ENCODE measurements around the gene SMIM44.

SMIM44 gene

GRCh38 chr19:3524078-3524842, 41.0 kb upstream of the SMIM44 start:
- ChIA-PET CTCF (interaction anchor here (1.3 kb wide), 1 partner anchor 21 kb away, joined by 5 read pairs; no protein-coding TSS in a partner anchor), POLR2A (no interaction called here)
- no peak overlapping the region for H3K4me3 ChIP-seq (ENCODE audit: low read depth, low read length)
- TF ChIP-seq, protein P1, sequence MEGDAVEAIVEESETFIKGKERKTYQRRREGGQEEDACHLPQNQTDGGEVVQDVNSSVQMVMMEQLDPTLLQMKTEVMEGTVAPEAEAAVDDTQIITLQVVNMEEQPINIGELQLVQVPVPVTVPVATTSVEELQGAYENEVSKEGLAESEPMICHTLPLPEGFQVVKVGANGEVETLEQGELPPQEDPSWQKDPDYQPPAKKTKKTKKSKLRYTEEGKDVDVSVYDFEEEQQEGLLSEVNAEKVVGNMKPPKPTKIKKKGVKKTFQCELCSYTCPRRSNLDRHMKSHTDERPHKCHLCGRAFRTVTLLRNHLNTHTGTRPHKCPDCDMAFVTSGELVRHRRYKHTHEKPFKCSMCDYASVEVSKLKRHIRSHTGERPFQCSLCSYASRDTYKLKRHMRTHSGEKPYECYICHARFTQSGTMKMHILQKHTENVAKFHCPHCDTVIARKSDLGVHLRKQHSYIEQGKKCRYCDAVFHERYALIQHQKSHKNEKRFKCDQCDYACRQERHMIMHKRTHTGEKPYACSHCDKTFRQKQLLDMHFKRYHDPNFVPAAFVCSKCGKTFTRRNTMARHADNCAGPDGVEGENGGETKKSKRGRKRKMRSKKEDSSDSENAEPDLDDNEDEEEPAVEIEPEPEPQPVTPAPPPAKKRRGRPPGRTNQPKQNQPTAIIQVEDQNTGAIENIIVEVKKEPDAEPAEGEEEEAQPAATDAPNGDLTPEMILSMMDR (IDR thresholded peaks at IDR 0.05; ENCODE audit: insufficient read depth, low read length, missing control alignments) = no peak
- DNase-seq (ENCODE audit: low read depth, low spot score) = no peak

GRCh38 chr19:3523361-3524077, 40.3 kb upstream of the SMIM44 start:
- no peak for DNase-seq (ENCODE audit: low read depth, low spot score)
- TF ChIP-seq, protein P1 (IDR thresholded peaks at IDR 0.05; ENCODE audit: insufficient read depth, low read length, missing control alignments) = no peak

DNA sequence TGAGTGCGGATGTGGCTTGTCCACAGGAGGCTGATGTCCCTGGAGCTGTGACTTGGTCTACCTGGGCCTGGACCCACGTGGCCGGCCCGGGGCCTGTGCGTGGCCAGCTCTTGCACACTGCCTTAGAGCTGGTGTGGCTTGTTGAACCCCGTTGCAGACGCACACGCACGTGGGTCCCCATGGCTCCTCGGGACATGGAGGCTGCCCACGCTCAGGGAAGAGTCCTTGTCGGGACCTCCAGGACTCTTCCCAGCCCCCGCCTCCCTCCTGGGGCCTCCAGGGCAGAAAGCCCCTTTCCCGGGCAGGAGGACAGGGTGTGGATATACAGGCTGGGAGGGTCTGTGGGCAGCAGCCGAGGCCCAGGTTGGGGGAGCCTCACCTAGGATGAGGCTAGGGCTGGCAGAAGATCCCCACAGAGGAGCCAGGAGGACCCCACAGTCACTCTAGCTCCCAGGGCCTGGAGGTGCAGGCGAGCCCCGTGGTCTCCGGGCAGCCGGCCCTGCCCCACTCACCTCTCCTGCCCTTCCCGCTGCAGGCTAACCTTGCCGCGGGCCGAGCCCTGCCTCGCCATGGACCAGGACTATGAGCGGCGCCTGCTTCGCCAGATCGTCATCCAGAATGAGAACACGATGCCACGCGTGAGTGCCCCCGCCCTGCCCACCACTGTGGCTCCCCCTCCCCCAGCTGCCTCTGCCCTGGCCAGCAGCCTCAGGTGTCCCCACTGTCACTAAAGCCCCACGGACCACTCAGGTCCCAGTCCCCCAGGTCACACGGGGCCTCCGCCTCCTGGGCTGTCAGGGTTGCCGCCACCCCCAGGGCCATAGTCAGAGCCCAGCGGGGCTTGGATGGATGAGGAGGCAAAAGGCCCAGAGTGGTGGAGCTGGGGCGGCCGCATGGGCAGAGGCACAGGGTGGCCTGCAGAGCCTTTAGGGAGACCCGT, 39.5 kb upstream of the SMIM44 start:
- TF ChIP-seq, protein P1 (IDR thresholded peaks at IDR 0.05; ENCODE audit: insufficient read depth, low read length, missing control alignments) = no peak
- POLR2A ChIA-PET = no interaction called here

More at GRCh38 chr19:3523361-3524077, 40.3 kb upstream of the SMIM44 start:
- no peak overlapping the region for H3K4me3 ChIP-seq (ENCODE audit: low read depth, low read length)
- ChIA-PET POLR2A (no interaction called here), CTCF (interaction anchor here (0.6 to 1.3 kb wide), 2 partner anchors 21 to 25 kb away, joined by 3 to 5 read pairs; no protein-coding TSS in a partner anchor)

GRCh38 chr19:3521104-3521445, 37.8 kb upstream of the SMIM44 start:
- TF ChIP-seq, protein P1 (IDR thresholded peaks at IDR 0.05; ENCODE audit: insufficient read depth, low read length, missing control alignments) = no peak
- H3K4me3 ChIP-seq (ENCODE audit: low read depth, low read length) = no peak overlapping the region
- POLR2A ChIA-PET = no interaction called here
- DNase-seq (ENCODE audit: low read depth, low spot score) = no peak
- CTCF ChIA-PET = interaction anchor here (3.0 kb wide), 1 partner anchor 24 kb away, joined by 7 read pairs; no protein-coding TSS in a partner anchor

More for the DNA sequence above, 39.5 kb upstream of the SMIM44 start:
- H3K4me3 ChIP-seq (ENCODE audit: low read depth, low read length) = no peak overlapping the region
- CTCF ChIA-PET = interaction anchor here (0.6 to 3.0 kb wide), 2 partner anchors 22 to 25 kb away, joined by 3 to 7 read pairs; no protein-coding TSS in a partner anchor
- no peak for DNase-seq (ENCODE audit: low read depth, low spot score)

DNA sequence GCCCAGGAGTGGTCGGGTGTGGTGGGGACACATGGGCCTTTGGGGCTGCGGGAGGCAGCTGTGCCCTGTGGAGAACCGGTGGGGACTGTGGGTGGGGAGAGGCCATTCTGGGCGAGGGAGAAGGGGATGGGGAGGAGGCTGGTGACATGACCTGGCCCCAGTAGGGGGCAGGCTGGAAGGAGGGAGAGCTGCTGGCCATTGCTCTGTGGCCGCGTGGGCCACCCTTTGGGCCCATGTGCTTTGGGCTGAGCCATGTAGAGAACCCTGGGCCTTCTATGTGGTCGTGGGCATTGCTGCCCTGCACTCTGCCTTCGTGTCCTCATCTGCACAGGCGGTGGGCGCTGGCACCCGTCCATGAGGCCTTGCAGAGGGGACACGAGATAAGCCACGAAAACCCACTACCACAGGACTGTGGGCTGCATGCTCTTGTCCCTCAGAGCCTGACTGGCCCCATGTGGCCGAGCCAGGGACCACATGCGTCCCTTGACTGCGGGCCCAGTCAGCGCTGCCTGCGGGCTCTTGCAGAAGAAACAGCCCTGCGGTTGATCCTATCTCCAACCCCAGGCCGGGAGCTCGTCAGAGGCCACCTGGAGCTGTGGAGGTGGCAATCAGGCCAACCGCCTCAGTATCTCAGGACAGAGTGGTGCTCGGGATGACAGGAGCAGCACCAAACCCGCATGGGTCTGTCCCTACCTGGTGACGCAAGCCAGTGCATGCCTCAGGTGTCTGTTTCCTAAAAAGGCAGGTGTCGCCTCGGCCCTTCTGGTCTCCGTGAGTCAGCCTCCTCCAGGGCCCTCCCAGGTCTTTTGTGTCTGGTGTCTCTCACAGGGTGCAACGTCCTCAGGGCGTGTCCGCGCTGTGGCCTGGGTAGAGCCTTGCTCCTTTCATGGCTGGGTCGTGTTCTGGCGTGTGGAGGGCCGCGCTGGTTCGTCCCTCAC, 37.2 kb upstream of the SMIM44 start:
- H3K4me3 ChIP-seq (ENCODE audit: low read depth, low read length) = no peak overlapping the region
- TF ChIP-seq, protein P1 (IDR thresholded peaks at IDR 0.05; ENCODE audit: insufficient read depth, low read length, missing control alignments) = no peak
- CTCF ChIA-PET = interaction anchor here (0.6 to 3.0 kb wide), 2 partner anchors 24 to 216 kb away, joined by 3 to 7 read pairs; no protein-coding TSS in a partner anchor
- POLR2A ChIA-PET = no interaction called here
- DNase-seq (ENCODE audit: low read depth, low spot score) = no peak

Data from AG04449 (cell line).